Measurements from ENCODE around the gene WDR7.

- no peak for TF ChIP-seq CTCF (IDR thresholded peaks at IDR 0.05)
- TF ChIP-seq ZFX (IDR thresholded peaks at IDR 0.05; ENCODE audit: borderline replicate concordance): no peak
Observed at GRCh38 chr18:56743115-56743514, 92.0 kb downstream of the WDR7 start.
